Measurements from ENCODE around the gene ETV5. TPM values are rescaled to one million over a fixed set of nuclear protein-coding genes. Genes with fewer than 3 reads are reported as not detected.

Gene ETV5
- total RNA-seq, 3 donors from 2014 or later: 9.1 to 19.0 (median 16.1) TPM

GRCh38 chr3:186068243-186068552, 40.7 kb downstream of the ETV5 start:
- Histone ChIP-seq H3K27ac (no peak overlapping the region), H3K36me3 (no peaks in the 10 kb centered on the region), H3K27me3 (no peaks in the 10 kb centered on the region), H3K4me3 (no peak overlapping the region), H3K9me3 (no peaks in the 10 kb centered on the region), H3K4me1 (peaks cover 0 to 3% of the 10 kb centered on the region in 2 donors)
- no peak for DNase-seq (ENCODE audit: low spot score in 2 of 2)
- no peak for TF ChIP-seq POLR2A (IDR thresholded peaks at IDR 0.05)
- no peak for TF ChIP-seq POLR2AphosphoS5 (IDR thresholded peaks at IDR 0.05)
- TF ChIP-seq, protein P1, sequence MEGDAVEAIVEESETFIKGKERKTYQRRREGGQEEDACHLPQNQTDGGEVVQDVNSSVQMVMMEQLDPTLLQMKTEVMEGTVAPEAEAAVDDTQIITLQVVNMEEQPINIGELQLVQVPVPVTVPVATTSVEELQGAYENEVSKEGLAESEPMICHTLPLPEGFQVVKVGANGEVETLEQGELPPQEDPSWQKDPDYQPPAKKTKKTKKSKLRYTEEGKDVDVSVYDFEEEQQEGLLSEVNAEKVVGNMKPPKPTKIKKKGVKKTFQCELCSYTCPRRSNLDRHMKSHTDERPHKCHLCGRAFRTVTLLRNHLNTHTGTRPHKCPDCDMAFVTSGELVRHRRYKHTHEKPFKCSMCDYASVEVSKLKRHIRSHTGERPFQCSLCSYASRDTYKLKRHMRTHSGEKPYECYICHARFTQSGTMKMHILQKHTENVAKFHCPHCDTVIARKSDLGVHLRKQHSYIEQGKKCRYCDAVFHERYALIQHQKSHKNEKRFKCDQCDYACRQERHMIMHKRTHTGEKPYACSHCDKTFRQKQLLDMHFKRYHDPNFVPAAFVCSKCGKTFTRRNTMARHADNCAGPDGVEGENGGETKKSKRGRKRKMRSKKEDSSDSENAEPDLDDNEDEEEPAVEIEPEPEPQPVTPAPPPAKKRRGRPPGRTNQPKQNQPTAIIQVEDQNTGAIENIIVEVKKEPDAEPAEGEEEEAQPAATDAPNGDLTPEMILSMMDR (IDR thresholded peaks at IDR 0.05): no peak
- intact Hi-C loops (cut with DNase I; ENCODE audit: low total_unique reads): no loop called here

DNA sequence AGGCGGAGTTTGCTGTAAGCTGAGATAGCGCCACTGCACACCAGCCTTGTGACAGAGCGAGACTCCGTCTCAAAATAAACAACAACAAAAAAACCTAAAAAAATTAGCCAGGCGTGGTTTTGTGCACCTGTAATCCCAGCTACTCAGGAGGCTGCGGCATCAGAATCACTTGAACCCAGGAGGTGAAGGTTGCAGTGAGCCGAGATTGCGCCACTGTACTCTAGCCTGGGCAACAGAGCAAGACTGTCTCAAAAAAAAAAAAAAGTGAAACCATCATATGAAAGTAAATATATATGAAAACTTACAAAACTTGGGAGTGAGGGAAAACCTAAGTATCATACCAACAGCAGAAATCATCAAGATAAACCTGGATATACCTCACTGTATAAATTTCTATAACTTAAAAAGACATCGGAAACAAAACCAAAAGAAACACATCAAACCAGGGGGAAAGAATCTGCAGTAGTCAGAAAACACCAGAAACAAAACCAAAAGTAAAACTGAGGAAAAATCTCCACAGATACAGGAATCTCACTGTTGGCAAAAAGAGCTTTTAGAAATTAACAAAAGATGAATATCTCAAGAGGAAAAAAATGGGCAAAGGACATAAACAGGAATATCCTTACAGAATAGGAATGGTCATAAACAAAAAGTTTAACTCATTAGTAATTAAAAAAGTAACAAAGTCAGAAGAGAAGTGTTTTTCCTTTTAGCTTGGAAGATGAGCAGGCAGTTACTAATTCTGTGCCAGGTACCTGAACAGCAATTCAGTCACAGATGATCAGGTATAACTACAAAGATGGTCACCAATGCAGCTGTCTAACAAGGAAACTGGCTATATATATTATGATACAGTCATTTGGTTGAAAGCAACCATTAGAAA, 41.3 kb downstream of the ETV5 start:
- Histone ChIP-seq H3K27ac (no peak overlapping the region), H3K27me3 (no peaks in the 10 kb centered on the region), H3K36me3 (no peaks in the 10 kb centered on the region), H3K9me3 (no peaks in the 10 kb centered on the region), H3K4me3 (no peak overlapping the region), H3K4me1 (peaks cover 0 to 3% of the 10 kb centered on the region in 2 donors)
- DNase-seq (ENCODE audit: low spot score in 2 of 2): no peak
- intact Hi-C loops (cut with DNase I; ENCODE audit: low total_unique reads): no loop called here
- TF ChIP-seq POLR2A (IDR thresholded peaks at IDR 0.05) (no peak), POLR2AphosphoS5 (IDR thresholded peaks at IDR 0.05) (no peak)
- TF ChIP-seq, protein P1 (IDR thresholded peaks at IDR 0.05): no peak

- DNase-seq (ENCODE audit: low spot score in 2 of 2): no peak
- no peak overlapping the region for H3K4me3 ChIP-seq
- H3K36me3 ChIP-seq: no peaks in the 10 kb centered on the region
- intact Hi-C loops (cut with DNase I; ENCODE audit: low total_unique reads): no loop called here
- no peaks in the 10 kb centered on the region for H3K4me1 ChIP-seq
- no peak overlapping the region for H3K27ac ChIP-seq
- H3K27me3 ChIP-seq: no peaks in the 10 kb centered on the region
- TF ChIP-seq POLR2AphosphoS5 (IDR thresholded peaks at IDR 0.05) (no peak), POLR2A (IDR thresholded peaks at IDR 0.05) (no peak)
- TF ChIP-seq, protein P1 (IDR thresholded peaks at IDR 0.05): no peak
- H3K9me3 ChIP-seq: no peaks in the 10 kb centered on the region
Observed at GRCh38 chr3:186060222-186060621, 48.7 kb downstream of the ETV5 start.

DNA sequence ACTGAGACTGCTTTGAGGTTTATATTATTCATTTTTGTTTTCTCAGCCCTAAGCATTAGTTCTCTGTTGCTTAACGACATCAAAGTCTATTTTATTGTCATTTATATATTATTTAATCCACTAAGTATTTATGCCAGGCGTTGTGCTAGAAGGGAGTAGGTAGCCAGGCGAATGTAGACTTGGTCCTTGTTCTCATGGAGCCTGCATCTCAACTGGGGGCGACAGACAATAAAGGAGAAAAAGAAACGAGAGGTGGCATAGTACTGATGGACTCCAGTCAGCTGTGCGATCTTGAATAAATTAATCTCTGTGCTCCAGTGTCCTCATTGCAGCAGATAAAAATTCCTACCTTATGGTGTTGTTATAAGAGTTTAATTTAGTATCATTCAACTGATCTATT, 49.7 kb downstream of the ETV5 start:
- DNase-seq (ENCODE audit: low spot score in 2 of 2): no peak

GRCh38 chr3:186058225-186058624, 50.7 kb downstream of the ETV5 start:
- no peak for DNase-seq (ENCODE audit: low spot score in 2 of 2)
- H3K36me3 ChIP-seq: no peaks in the 10 kb centered on the region
- intact Hi-C loops (cut with DNase I; ENCODE audit: low total_unique reads): no loop called here
- TF ChIP-seq POLR2AphosphoS5 (IDR thresholded peaks at IDR 0.05) (no peak), POLR2A (IDR thresholded peaks at IDR 0.05) (no peak)
- TF ChIP-seq, protein P1 (IDR thresholded peaks at IDR 0.05): no peak
- no peak overlapping the region for H3K27ac ChIP-seq
- no peaks in the 10 kb centered on the region for H3K9me3 ChIP-seq
- H3K4me3 ChIP-seq: no peak overlapping the region
- no peaks in the 10 kb centered on the region for H3K27me3 ChIP-seq
- H3K4me1 ChIP-seq: no peaks in the 10 kb centered on the region

More for the DNA sequence above, 49.7 kb downstream of the ETV5 start:
- no peaks in the 10 kb centered on the region for H3K4me1 ChIP-seq
- TF ChIP-seq, protein P1 (IDR thresholded peaks at IDR 0.05): no peak
- TF ChIP-seq POLR2A (IDR thresholded peaks at IDR 0.05) (no peak), POLR2AphosphoS5 (IDR thresholded peaks at IDR 0.05) (no peak)
- no peaks in the 10 kb centered on the region for H3K27me3 ChIP-seq
- no peaks in the 10 kb centered on the region for H3K36me3 ChIP-seq
- intact Hi-C loops (cut with DNase I; ENCODE audit: low total_unique reads): no loop called here
- no peak overlapping the region for H3K27ac ChIP-seq
- no peaks in the 10 kb centered on the region for H3K9me3 ChIP-seq
- no peak overlapping the region for H3K4me3 ChIP-seq
